GM23338 (cell line): ENCODE measurements around the gene CHCHD10.

Source experiments
- CREB1 ChIP-seq: fragments of 250-450 bp; sonication (Bioruptor Pico); IDR thresholded peaks from 2 replicates; pipeline ENCODE4 v1.5.0; 2020; ENCODE audit warnings: low read depth, mild to moderate bottlenecking, moderate library complexity
- EZH2 ChIP-seq: fragments of 200-600 bp; sonication (generic); IDR thresholded peaks from one replicate; pipeline ENCODE4 v1.8.0; 2017; ENCODE audit warnings: antibody characterized with exemption, mild to moderate bottlenecking, low read depth; ENCODE audit not compliant: unreplicated experiment
- EZH2phosphoT487 ChIP-seq: fragments of 200-600 bp; sonication (generic); IDR thresholded peaks from one replicate; pipeline ENCODE4 v1.8.1; 2018; ENCODE audit warnings: antibody characterized with exemption; ENCODE audit not compliant: unreplicated experiment
- JUNB ChIP-seq: IDR thresholded peaks from one replicate; pipeline ENCODE4 v1.6.1; 2016; ENCODE audit warnings: antibody characterized with exemption; ENCODE audit not compliant: unreplicated experiment
- POLR2AphosphoS5 ChIP-seq: IDR thresholded peaks from 2 replicates; pipeline ENCODE4 v1.6.1; 2016; ENCODE audit warnings: antibody characterized with exemption, low read depth
- STAT1 ChIP-seq: IDR thresholded peaks from one replicate; pipeline ENCODE4 v1.6.1; 2016; ENCODE audit warnings: antibody characterized with exemption; ENCODE audit not compliant: unreplicated experiment
- TF ChIP-seq, protein P1 (sequence below): IDR thresholded peaks from one replicate; pipeline ENCODE4 v1.6.1; 2018; ENCODE audit warnings: antibody characterized with exemption; ENCODE audit not compliant: unreplicated experiment
- TF ChIP-seq, protein P2 (sequence below), 2 experiments: fragments of 200-600 bp in 1 of 2; sonication (generic) in 1 of 2; conservative IDR thresholded peaks; 2 replicates each; pipeline versions ENCODE4 v1.5.1 to v1.6.1; 2016 to 2017; ENCODE audit warnings: antibody characterized with exemption in 2 of 2, low read depth in 2 of 2, mild to moderate bottlenecking in 2 of 2, moderate library complexity in 1 of 2
- TF ChIP-seq, protein P3 (sequence below): IDR thresholded peaks from 2 replicates; pipeline ENCODE4 v1.6.1; 2016; ENCODE audit warnings: antibody characterized with exemption

DNA sequence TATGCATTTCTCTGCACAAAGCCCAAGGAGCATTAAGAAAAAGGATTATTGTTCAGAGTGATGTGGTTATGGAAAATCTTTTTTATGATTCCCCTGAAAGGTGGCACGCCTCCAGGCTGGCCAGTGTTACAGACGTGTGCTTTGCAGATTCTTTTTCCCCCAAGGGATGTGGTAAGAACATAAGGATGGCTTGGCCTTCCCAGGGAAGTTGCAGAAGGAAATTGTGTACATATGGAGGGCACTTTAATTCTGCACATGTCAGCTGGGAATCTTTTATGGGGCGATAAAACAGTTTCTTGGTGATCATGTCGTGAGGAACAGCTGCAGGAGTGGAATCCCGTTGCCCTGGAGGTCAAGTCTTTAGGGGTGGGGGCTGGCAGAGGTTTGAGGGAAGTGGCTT lies 28.7 kb upstream of the CHCHD10 start:
- TF ChIP-seq, protein P1, sequence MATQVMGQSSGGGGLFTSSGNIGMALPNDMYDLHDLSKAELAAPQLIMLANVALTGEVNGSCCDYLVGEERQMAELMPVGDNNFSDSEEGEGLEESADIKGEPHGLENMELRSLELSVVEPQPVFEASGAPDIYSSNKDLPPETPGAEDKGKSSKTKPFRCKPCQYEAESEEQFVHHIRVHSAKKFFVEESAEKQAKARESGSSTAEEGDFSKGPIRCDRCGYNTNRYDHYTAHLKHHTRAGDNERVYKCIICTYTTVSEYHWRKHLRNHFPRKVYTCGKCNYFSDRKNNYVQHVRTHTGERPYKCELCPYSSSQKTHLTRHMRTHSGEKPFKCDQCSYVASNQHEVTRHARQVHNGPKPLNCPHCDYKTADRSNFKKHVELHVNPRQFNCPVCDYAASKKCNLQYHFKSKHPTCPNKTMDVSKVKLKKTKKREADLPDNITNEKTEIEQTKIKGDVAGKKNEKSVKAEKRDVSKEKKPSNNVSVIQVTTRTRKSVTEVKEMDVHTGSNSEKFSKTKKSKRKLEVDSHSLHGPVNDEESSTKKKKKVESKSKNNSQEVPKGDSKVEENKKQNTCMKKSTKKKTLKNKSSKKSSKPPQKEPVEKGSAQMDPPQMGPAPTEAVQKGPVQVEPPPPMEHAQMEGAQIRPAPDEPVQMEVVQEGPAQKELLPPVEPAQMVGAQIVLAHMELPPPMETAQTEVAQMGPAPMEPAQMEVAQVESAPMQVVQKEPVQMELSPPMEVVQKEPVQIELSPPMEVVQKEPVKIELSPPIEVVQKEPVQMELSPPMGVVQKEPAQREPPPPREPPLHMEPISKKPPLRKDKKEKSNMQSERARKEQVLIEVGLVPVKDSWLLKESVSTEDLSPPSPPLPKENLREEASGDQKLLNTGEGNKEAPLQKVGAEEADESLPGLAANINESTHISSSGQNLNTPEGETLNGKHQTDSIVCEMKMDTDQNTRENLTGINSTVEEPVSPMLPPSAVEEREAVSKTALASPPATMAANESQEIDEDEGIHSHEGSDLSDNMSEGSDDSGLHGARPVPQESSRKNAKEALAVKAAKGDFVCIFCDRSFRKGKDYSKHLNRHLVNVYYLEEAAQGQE, result no peak
- TF ChIP-seq CREB1 (CRISPR knock-in tag) (no peak), EZH2 (no peak), JUNB (no peak), POLR2AphosphoS5 (no peak), EZH2phosphoT487 (no peak), STAT1 (no peak)
- TF ChIP-seq, protein P2, sequence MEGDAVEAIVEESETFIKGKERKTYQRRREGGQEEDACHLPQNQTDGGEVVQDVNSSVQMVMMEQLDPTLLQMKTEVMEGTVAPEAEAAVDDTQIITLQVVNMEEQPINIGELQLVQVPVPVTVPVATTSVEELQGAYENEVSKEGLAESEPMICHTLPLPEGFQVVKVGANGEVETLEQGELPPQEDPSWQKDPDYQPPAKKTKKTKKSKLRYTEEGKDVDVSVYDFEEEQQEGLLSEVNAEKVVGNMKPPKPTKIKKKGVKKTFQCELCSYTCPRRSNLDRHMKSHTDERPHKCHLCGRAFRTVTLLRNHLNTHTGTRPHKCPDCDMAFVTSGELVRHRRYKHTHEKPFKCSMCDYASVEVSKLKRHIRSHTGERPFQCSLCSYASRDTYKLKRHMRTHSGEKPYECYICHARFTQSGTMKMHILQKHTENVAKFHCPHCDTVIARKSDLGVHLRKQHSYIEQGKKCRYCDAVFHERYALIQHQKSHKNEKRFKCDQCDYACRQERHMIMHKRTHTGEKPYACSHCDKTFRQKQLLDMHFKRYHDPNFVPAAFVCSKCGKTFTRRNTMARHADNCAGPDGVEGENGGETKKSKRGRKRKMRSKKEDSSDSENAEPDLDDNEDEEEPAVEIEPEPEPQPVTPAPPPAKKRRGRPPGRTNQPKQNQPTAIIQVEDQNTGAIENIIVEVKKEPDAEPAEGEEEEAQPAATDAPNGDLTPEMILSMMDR (conservative IDR thresholded peaks at IDR 0.05; ENCODE audit: low read depth in 2 of 2), result no peak
- TF ChIP-seq, protein P3, sequence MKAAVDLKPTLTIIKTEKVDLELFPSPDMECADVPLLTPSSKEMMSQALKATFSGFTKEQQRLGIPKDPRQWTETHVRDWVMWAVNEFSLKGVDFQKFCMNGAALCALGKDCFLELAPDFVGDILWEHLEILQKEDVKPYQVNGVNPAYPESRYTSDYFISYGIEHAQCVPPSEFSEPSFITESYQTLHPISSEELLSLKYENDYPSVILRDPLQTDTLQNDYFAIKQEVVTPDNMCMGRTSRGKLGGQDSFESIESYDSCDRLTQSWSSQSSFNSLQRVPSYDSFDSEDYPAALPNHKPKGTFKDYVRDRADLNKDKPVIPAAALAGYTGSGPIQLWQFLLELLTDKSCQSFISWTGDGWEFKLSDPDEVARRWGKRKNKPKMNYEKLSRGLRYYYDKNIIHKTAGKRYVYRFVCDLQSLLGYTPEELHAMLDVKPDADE, result no peak
